Endothelial cell of umbilical vein (primary cell): ENCODE measurements around the gene IL23A. TPM values are rescaled to one million over a fixed set of nuclear protein-coding genes. Genes with fewer than 3 reads are reported as not detected.

Experiments
- BruUV-seq: library from RNA; stranded (reverse); fragments of 400-500 nt; replicated peaks from 2 replicates; lab custom pipeline; 2021; lab: Mats Ljungman, UMichigan
- CTCF ChIA-PET: fragments of 300-600, 350-600 bp; sonication (Branson Sonifier 250); formaldehyde crosslinking; loops from one replicate; lab custom pipeline; 2021; ENCODE audit warnings: antibody characterized with exemption, inconsistent platforms; lab: Charles Lee
- POLR2A ChIA-PET: fragments of 300-600, 350-600 bp; sonication (Branson Sonifier 250); formaldehyde crosslinking; loops from one replicate; lab custom pipeline; 2021; ENCODE audit warnings: antibody characterized with exemption, inconsistent platforms; lab: Charles Lee
- DNase-seq: peaks from one replicate; pipeline ENCODE4 v3.0.0-alpha.2; 2011; ENCODE audit warnings: low read depth, low spot score
- FAIRE-seq: peaks from 2 replicates; lab custom pipeline; 2011; peaks lifted over from hg19 to GRCh38; lab: Jason Lieb, UNC
- H2AFZ ChIP-seq: 2 replicates; pipeline ENCODE4 v1.6.0; 2012; ENCODE audit warnings: low read depth, low read length, control low read depth, inconsistent platforms
- H3K27ac ChIP-seq: 2 replicates; pipeline ENCODE4 v1.5.1; 2011; ENCODE audit warnings: low read depth, mild to moderate bottlenecking, control low read depth, low read length, moderate library complexity; ENCODE audit not compliant: insufficient read depth
- H3K27me3 ChIP-seq, 2 experiments: 2 replicates each; pipeline versions ENCODE4 v1.6.0 to v1.6.1; 2011; ENCODE audit warnings: low read length in 2 of 2, mixed read lengths in 1 of 2; ENCODE audit not compliant: control insufficient read depth in 2 of 2, insufficient read depth in 2 of 2
- H3K36me3 ChIP-seq, 2 experiments: 2 replicates in 1 of 2; 3 replicates in 1 of 2; pipeline ENCODE4 v1.5.1; 2011; ENCODE audit warnings: low read length in 2 of 2, mild to moderate bottlenecking in 1 of 2, moderate library complexity in 1 of 2; ENCODE audit not compliant: control insufficient read depth in 2 of 2, insufficient read depth in 2 of 2; ENCODE audit errors: extremely low read depth in 1 of 2
- H3K4me1 ChIP-seq: 3 replicates; pipeline ENCODE4 v1.5.1; 2011; ENCODE audit warnings: mild to moderate bottlenecking, low read length; ENCODE audit not compliant: control insufficient read depth, insufficient read depth; ENCODE audit errors: extremely low read depth
- H3K4me2 ChIP-seq: 2 replicates; pipeline ENCODE4 v1.6.1; 2011; ENCODE audit warnings: low read length, control low read depth, mixed read lengths; ENCODE audit not compliant: insufficient read depth
- H3K4me3 ChIP-seq, 3 experiments: fragments of 200-600 bp in 1 of 3; sonication (generic), shearing (Covaris generic) in 1 of 3; replicated peaks in 1 of 3; 2 replicates each; pipeline ENCODE4 v1.5.1; 2011 to 2016; ENCODE audit warnings: control low read depth in 3 of 3, low read length in 3 of 3, mild to moderate bottlenecking in 2 of 3, inconsistent platforms in 1 of 3, low read depth in 1 of 3, moderate library complexity in 1 of 3; ENCODE audit not compliant: insufficient read depth in 1 of 3
- H3K79me2 ChIP-seq: 2 replicates; pipeline ENCODE4 v1.6.0; 2012; ENCODE audit warnings: low read length, inconsistent platforms; ENCODE audit not compliant: control insufficient read depth, insufficient read depth
- H3K9ac ChIP-seq: replicated peaks from 2 replicates; pipeline ENCODE3; 2011; ENCODE audit warnings: low read length, control low read depth; ENCODE audit not compliant: insufficient read depth; ENCODE audit errors: extremely low read depth
- H3K9me1 ChIP-seq: replicated peaks from 3 replicates; pipeline ENCODE4 v1.6.0; 2011; ENCODE audit warnings: mild to moderate bottlenecking, low read length; ENCODE audit not compliant: control insufficient read depth, insufficient read depth; ENCODE audit errors: extremely low read depth
- H3K9me3 ChIP-seq: replicated peaks from 2 replicates; pipeline ENCODE4 v1.5.1; 2012; ENCODE audit warnings: low read length, inconsistent platforms; ENCODE audit not compliant: control insufficient read depth, insufficient read depth
- H4K20me1 ChIP-seq: replicated peaks from 2 replicates; pipeline ENCODE3; 2011; ENCODE audit warnings: mild to moderate bottlenecking, low read length; ENCODE audit not compliant: control insufficient read depth, insufficient read depth; ENCODE audit errors: extremely low read depth
- EZH2 ChIP-seq: IDR thresholded peaks from 2 replicates; pipeline ENCODE4 v1.6.1; 2012; ENCODE audit warnings: borderline replicate concordance, low read depth, mild to moderate bottlenecking, moderate library complexity, low read length, inconsistent platforms; ENCODE audit not compliant: severe bottlenecking
- FOS ChIP-seq: IDR thresholded peaks from 2 replicates; pipeline ENCODE4 v1.6.1; 2011; ENCODE audit warnings: mild to moderate bottlenecking, low read length, moderate library complexity, borderline replicate concordance; ENCODE audit not compliant: insufficient read depth
- GATA2 ChIP-seq: IDR thresholded peaks from 2 replicates; pipeline ENCODE4 v1.7.0; 2011; ENCODE audit warnings: low read depth, mild to moderate bottlenecking, moderate library complexity, mixed read lengths, low read length; ENCODE audit not compliant: insufficient read length, insufficient read depth
- JUN ChIP-seq: IDR thresholded peaks from 2 replicates; pipeline ENCODE4 v1.6.1; 2011; ENCODE audit warnings: borderline replicate concordance, low read depth; ENCODE audit not compliant: insufficient read length, insufficient read depth
- MYC ChIP-seq: IDR thresholded peaks from one replicate; pipeline ENCODE4 v1.6.1; 2011; ENCODE audit warnings: mild to moderate bottlenecking, low read depth, low read length
- POLR2A ChIP-seq: IDR thresholded peaks from 2 replicates; pipeline ENCODE4 v1.6.1; 2012; ENCODE audit warnings: low read depth, mild to moderate bottlenecking, control low read depth, low read length
- POLR2AphosphoS5 ChIP-seq: IDR thresholded peaks from 2 replicates; pipeline ENCODE4 v1.6.1; 2012; ENCODE audit warnings: low read depth, mild to moderate bottlenecking, control low read depth, low read length, moderate library complexity; ENCODE audit not compliant: insufficient read depth
- dilution Hi-C: fragments of 300-500 bp; cut with MboI; formaldehyde crosslinking; loops from one replicate; pipeline ENCODE4 v1.15.0; 2019; ENCODE audit warnings: low sequenced_read_pairs; ENCODE audit not compliant: extremely low pct_ligation_motif_present
- intact Hi-C: fragments of 100-400 bp; cut with micrococcal nuclease; formaldehyde crosslinking; loops from one replicate; pipeline ENCODE4 v1.10.0; 2022
- polyA plus RNA-seq, 4 experiments: library from polyadenylated mRNA; depleted of rRNA in 3 of 4; stranded (reverse) in 3 of 4; unstranded in 1 of 4; fragments of >200 nt; gene quantifications; 2 replicates each; pipeline versions ENCODE4 v1.2.1 to v1.2.3, GENCODE V29; 2011 to 2012; ENCODE audit warnings: missing spikeins in 1 of 4
- total RNA-seq: library from RNA; stranded (reverse); gene quantifications from 2 replicates; pipeline ENCODE4 v1.2.3, GENCODE V29; 2021
- TF ChIP-seq, protein P1 (sequence below), 2 donors: IDR thresholded peaks; 1 replicate in 1 of 2; 2 replicates in 1 of 2; pipeline ENCODE4 v1.5.1; 2011; ENCODE audit warnings: low read length in 2 of 2, mild to moderate bottlenecking in 2 of 2, moderate library complexity in 2 of 2, control low read depth in 1 of 2, inconsistent platforms in 1 of 2, low read depth in 1 of 2; ENCODE audit not compliant: insufficient read depth in 1 of 2; ENCODE audit errors: extremely low read depth in 1 of 2
- TF ChIP-seq, protein P2 (sequence below): IDR thresholded peaks from 2 replicates; pipeline ENCODE4 v1.6.1; 2011; ENCODE audit not compliant: insufficient read depth, insufficient read length

The IL23A gene
- total and polyA plus RNA-seq, 2 donors (not counting 3 experiments of a cell fraction or from before 2014, with no cell fraction given): 0.12 TPM; not detected in 1

DNA sequence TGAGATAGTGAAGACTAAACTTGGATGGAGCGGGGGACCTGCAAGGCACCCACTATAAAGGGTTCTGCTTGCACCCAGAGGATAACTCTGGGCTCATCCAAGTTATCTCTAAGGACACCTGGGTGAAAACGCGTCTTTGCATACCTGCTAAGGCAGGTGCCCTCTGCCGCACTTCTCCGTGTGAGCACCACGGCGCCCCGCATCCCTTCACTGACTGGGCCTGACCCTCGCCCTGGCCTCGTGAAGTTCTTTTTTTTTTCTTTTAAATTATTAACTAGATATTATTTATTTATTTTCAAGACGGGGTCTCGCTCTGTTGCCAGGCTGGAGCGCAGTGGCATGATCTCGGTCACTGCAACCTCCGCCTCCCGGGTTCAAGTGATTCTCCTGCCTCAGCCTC lies 43.9 kb downstream of the IL23A start:
- TF ChIP-seq JUN (no peak), POLR2A (no peak)
- POLR2A ChIA-PET: no interaction called here

DNA sequence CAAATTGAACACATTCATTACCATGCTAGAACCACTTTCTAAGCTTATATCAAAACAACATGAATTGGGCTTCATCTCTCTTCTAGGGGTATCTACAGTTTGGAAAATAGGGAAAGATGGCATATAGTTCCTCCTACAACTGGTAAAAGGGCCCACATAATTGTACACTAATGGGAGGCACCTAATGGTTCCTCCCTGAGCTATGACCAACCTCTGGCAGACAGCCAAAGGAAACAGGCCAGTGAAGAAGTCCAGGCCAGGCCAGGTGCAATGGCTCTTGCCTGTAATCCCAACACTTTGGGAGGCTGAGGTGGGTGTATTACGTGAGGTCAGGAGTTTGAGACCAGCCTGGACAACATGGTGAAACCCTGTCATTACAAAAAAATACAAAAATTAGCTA lies 47.2 kb downstream of the IL23A start:
- no TSS peak for BruUV-seq
- no peaks in the 10 kb centered on the region for H3K9me3 ChIP-seq
- dilution Hi-C loops: no loop called here
- intact Hi-C loops: no loop called here
- DNase-seq: no peak
- H3K4me2 ChIP-seq: no peak overlapping the region
- no peak overlapping the region for H2AFZ ChIP-seq
- no peaks in the 10 kb centered on the region for H3K4me1 ChIP-seq
- no peak overlapping the region for H3K4me3 ChIP-seq
- no peaks in the 10 kb centered on the region for H3K36me3 ChIP-seq
- H4K20me1 ChIP-seq: no peaks in the 10 kb centered on the region
- no peaks in the 10 kb centered on the region for H3K27me3 ChIP-seq
- POLR2A ChIA-PET: no interaction called here
- H3K79me2 ChIP-seq: no peaks in the 10 kb centered on the region
- TF ChIP-seq POLR2AphosphoS5 (no peak), GATA2 (no peak), EZH2 (no peak), MYC (no peak), POLR2A (no peak), JUN (no peak), FOS (no peak)
- TF ChIP-seq, protein P1, sequence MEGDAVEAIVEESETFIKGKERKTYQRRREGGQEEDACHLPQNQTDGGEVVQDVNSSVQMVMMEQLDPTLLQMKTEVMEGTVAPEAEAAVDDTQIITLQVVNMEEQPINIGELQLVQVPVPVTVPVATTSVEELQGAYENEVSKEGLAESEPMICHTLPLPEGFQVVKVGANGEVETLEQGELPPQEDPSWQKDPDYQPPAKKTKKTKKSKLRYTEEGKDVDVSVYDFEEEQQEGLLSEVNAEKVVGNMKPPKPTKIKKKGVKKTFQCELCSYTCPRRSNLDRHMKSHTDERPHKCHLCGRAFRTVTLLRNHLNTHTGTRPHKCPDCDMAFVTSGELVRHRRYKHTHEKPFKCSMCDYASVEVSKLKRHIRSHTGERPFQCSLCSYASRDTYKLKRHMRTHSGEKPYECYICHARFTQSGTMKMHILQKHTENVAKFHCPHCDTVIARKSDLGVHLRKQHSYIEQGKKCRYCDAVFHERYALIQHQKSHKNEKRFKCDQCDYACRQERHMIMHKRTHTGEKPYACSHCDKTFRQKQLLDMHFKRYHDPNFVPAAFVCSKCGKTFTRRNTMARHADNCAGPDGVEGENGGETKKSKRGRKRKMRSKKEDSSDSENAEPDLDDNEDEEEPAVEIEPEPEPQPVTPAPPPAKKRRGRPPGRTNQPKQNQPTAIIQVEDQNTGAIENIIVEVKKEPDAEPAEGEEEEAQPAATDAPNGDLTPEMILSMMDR (IDR thresholded peaks at IDR 0.05; ENCODE audit: extremely low read depth in 1 of 2, insufficient read depth in 1 of 2, low read depth in 1 of 2, low read length in 2 of 2): no peak
- TF ChIP-seq, protein P2, sequence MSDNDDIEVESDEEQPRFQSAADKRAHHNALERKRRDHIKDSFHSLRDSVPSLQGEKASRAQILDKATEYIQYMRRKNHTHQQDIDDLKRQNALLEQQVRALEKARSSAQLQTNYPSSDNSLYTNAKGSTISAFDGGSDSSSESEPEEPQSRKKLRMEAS: no peak
- no peaks in the 10 kb centered on the region for H3K9me1 ChIP-seq
- H3K27ac ChIP-seq: no peak overlapping the region
- CTCF ChIA-PET: interaction anchor here (1.0 to 2.5 kb wide), 4 partner anchors 9 to 26 kb away, joined by 3 to 10 read pairs (median 3); partner anchors contain the start of gene STAT2
- H3K9ac ChIP-seq: no peak overlapping the region
- no peak for FAIRE-seq

More for the DNA sequence above, 43.9 kb downstream of the IL23A start:
- Histone ChIP-seq H3K79me2 (no peaks in the 10 kb centered on the region), H3K9ac (no peak overlapping the region), H3K4me1 (peaks cover under 1% of the 10 kb centered on the region), H3K4me2 (no peak overlapping the region), H3K27ac (no peak overlapping the region), H4K20me1 (no peaks in the 10 kb centered on the region), H3K27me3 (no peaks in the 10 kb centered on the region), H3K36me3 (no peaks in the 10 kb centered on the region), H3K9me1 (no peaks in the 10 kb centered on the region), H3K9me3 (no peaks in the 10 kb centered on the region), H2AFZ (no peak overlapping the region), H3K4me3 (no peak overlapping the region)
- intact Hi-C loops (no loop called here), dilution Hi-C loops (no loop called here)
- no peak for DNase-seq
- CTCF ChIA-PET: interaction anchor here (0.7 to 1.4 kb wide), 5 partner anchors 12 to 81 kb away, joined by 3 to 4 read pairs (median 3); partner anchors contain the start of gene APOF
- FAIRE-seq: no peak
- no TSS peak for BruUV-seq
